GM21737 (cell line): ENCODE measurements around the gene SHISA8.

Experiments used
- ATAC-seq: cut with Tn5 transposase; IDR thresholded peaks from one replicate; pipeline ENCODE4 v1.9.1; 2021; ENCODE audit warnings: mild to moderate bottlenecking, moderate library complexity; ENCODE audit not compliant: unreplicated experiment

Gene SHISA8

GRCh38 chr22:41915786-41916493 is 1.1 kb upstream of the SHISA8 start:
- no peak for ATAC-seq

GRCh38 chr22:41914611-41915034 is 251 bp downstream of the SHISA8 start:
- no peak for ATAC-seq

GRCh38 chr22:41913842-41914534 is 886 bp downstream of the SHISA8 start:
- ATAC-seq, result no peak

GRCh38 chr22:41913040-41913719 is 1.7 kb downstream of the SHISA8 start:
- no peak for ATAC-seq

- no peak for ATAC-seq
These were observed 2.4 kb downstream of the SHISA8 start for GRCh38 chr22:41912338-41913039.

GRCh38 chr22:41911001-41911611 is 3.8 kb downstream of the SHISA8 start:
- ATAC-seq, result no peak

- ATAC-seq, result no peak
These were observed 4.5 kb downstream of the SHISA8 start for GRCh38 chr22:41910050-41911000.

- no peak for ATAC-seq
These were observed 5.4 kb downstream of the SHISA8 start for GRCh38 chr22:41909310-41910049.

GRCh38 chr22:41908411-41909309 is 6.2 kb downstream of the SHISA8 start:
- no peak for ATAC-seq

GRCh38 chr22:41907436-41908401 is 7.2 kb downstream of the SHISA8 start:
- no peak for ATAC-seq

- ATAC-seq, result no peak
These were observed 8.1 kb downstream of the SHISA8 start for GRCh38 chr22:41906822-41907221.

GRCh38 chr22:41905411-41906202 is 9.3 kb downstream of the SHISA8 start:
- ATAC-seq, result no peak

- no peak for ATAC-seq
These were observed 10.1 kb downstream of the SHISA8 start for GRCh38 chr22:41904450-41905410.

- ATAC-seq, result no peak
These were observed 11.9 kb downstream of the SHISA8 start for GRCh38 chr22:41902932-41903421.

GRCh38 chr22:41902016-41902415 is 12.9 kb downstream of the SHISA8 start:
- no peak for ATAC-seq
